Stimulated activated naive B cell treated with anti-CD40 and anti-IgM and Interleukin-4, amounts not matched to agents 10 μg/mL and 1 μg/mL and 100 μg/mL, for 72 hours (primary cell): ENCODE measurements around the gene SYTL1.

Source experiments
- ATAC-seq, 2 donors: fragments of 150-1000 bp; cut with Tn5 transposase; replicated peaks; 2 replicates each; pipeline ENCODE4 v1.10.0; 2021; ENCODE audit warnings: moderate library complexity in 1 of 2
- DNase-seq: peaks from one replicate; pipeline ENCODE4 v3.0.0; 2021
- H3K27ac Mint-ChIP-seq: one replicate; pipeline ENCODE4 v1.8.0; 2022; ENCODE audit warnings: mild to moderate bottlenecking, mixed read lengths
- H3K27me3 Mint-ChIP-seq, 2 donors: one replicate each; pipeline ENCODE4 v1.8.0; 2022; ENCODE audit warnings: mixed read lengths in 2 of 2
- H3K36me3 Mint-ChIP-seq, 2 donors: one replicate each; pipeline ENCODE4 v1.8.0; 2022; ENCODE audit warnings: mixed read lengths in 2 of 2, mild to moderate bottlenecking in 1 of 2
- H3K4me1 Mint-ChIP-seq, 2 donors: one replicate each; pipeline ENCODE4 v1.8.0; 2022; ENCODE audit warnings: mixed read lengths in 2 of 2, mild to moderate bottlenecking in 1 of 2
- H3K4me3 Mint-ChIP-seq, 2 donors: one replicate each; pipeline ENCODE4 v1.8.0; 2022; ENCODE audit warnings: mild to moderate bottlenecking in 2 of 2, mixed read lengths in 2 of 2, moderate library complexity in 1 of 2
- H3K9me3 Mint-ChIP-seq, 2 donors: one replicate each; pipeline ENCODE4 v1.8.0; 2022; ENCODE audit warnings: mixed read lengths in 2 of 2, mild to moderate bottlenecking in 1 of 2

Gene SYTL1

DNA sequence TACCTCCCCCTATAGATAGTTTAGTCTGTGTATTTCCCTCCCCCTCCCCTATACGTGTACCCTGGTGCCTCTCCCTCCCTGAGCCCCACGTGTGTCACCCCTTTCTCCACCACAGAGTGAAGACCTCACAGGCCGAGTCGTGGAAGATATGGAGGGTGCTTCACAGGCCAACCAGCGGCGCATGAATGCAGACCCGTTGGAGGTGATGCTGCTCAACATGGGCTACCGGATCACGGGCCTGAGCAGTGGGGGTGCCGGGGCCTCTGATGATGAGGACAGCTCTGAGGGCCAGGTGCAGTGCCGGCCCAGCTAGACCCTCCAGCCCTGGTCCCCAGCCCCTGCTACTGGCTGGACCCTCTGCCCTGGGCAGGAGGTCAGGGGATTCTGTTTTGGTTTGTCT, 35.8 kb upstream of the SYTL1 start:
- Mint-ChIP-seq H3K36me3 (peaks cover 11 to 25% of the 10 kb centered on the region in 2 donors), H3K27ac (no peak overlapping the region), H3K4me3 (no peak overlapping the region), H3K4me1 (peaks cover 2 to 9% of the 10 kb centered on the region in 2 donors), H3K9me3 (no peaks in the 10 kb centered on the region), H3K27me3 (no peaks in the 10 kb centered on the region)
- ATAC-seq, result no peak
- no peak for DNase-seq

DNA sequence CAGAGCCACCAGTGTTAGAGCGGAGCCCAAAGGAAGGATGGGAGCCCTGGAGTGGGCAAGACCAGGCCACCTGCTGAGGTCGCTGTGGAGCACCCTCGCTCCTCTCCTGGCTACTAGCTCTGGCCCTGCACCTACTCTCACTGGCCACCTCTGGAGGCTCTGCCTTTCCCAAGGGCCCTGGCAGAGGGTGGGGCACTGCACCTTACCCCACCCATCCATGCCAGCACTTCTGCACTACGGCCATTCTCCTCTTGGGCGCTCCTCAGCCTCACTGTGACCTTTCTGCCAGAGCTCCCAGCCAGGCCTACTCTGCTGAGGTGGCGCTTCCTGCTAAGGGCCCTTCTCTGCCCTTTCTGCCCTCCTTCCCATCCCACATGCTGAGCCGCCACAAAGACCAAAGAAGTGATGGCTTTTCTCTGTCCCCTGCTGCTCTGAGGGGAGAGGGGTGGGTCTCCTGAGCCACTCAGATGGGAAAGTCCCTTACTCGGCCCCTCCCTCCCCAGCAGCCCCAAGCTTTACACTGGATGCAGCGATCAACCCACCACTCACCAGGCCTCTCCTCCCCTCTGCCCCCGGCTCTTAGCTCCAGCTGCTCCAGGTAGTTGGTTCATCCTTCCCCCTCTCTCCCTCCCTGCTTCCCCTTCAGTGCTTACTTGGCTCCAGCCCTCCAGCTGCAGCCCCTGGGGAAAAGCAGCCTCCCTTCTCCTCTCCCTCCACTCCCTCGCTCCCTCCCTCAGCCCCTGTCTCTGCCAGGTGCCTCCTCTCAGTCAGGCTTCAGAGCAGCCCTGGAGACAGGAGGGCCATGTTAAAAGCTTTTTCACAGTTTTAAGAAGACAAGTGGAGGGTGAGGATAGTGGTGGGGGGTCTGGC, 34.7 kb upstream of the SYTL1 start:
- ATAC-seq, result no peak
- peaks cover 11 to 17% of the 10 kb centered on the region in 2 donors for H3K36me3 Mint-ChIP-seq
- no peak overlapping the region for H3K4me3 Mint-ChIP-seq
- H3K4me1 Mint-ChIP-seq, result peaks cover 0 to 6% of the 10 kb centered on the region in 2 donors
- peak overlapping the region; percentile 79 for H3K27ac Mint-ChIP-seq
- DNase-seq, result no peak
- no peaks in the 10 kb centered on the region for H3K27me3 Mint-ChIP-seq
- H3K9me3 Mint-ChIP-seq, result no peaks in the 10 kb centered on the region

DNA sequence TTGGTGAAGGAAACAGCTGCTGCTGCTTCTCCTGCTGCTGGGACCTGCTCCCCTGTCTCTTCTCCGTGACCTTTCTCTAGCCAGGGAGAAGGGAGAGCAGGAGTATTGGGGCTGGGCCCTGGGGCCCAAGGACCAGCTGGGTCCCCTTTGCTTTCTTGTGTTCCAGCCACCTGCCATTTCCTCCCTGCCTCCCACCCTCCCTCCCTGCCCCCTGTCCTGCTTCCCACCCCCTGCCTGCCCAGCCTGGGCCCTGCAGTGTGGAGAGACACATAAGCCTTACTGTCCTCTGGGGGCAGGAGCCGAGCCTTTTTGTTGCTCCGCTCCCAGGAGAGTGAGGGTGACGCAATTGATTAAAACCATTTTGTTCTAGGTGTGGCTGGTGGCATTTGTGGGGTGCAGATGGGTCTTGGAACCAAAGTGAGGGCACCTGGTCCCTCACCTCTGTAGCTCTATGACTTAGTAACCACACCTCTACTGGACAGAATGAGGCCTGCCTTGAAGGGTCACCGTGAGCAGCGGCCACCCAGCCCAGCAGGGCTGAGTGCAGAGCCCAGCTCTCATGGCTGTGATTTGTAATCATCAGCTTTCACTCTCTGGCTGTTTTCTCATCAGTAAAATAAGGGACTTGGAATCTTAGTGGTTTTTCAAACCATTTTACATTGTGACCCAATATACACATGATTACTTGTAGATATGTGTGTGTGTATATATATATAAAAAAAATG, 33.8 kb upstream of the SYTL1 start:
- DNase-seq (no peak), ATAC-seq (no peak)
- Mint-ChIP-seq H3K4me3 (no peak overlapping the region), H3K27me3 (no peaks in the 10 kb centered on the region), H3K27ac (no peak overlapping the region), H3K9me3 (no peaks in the 10 kb centered on the region), H3K4me1 (peaks cover 0 to 6% of the 10 kb centered on the region in 2 donors), H3K36me3 (peaks cover 11 to 15% of the 10 kb centered on the region in 2 donors)

GRCh38 chr1:27314169-27314568, 27.7 kb upstream of the SYTL1 start:
- H3K4me3 Mint-ChIP-seq, result no peak overlapping the region
- no peaks in the 10 kb centered on the region for H3K27me3 Mint-ChIP-seq
- H3K4me1 Mint-ChIP-seq, result peaks cover 0 to 3% of the 10 kb centered on the region in 2 donors
- H3K27ac Mint-ChIP-seq, result no peak overlapping the region
- H3K36me3 Mint-ChIP-seq, result peaks cover 0 to 4% of the 10 kb centered on the region in 2 donors
- no peak for ATAC-seq
- H3K9me3 Mint-ChIP-seq, result no peaks in the 10 kb centered on the region
- no peak for DNase-seq

DNA sequence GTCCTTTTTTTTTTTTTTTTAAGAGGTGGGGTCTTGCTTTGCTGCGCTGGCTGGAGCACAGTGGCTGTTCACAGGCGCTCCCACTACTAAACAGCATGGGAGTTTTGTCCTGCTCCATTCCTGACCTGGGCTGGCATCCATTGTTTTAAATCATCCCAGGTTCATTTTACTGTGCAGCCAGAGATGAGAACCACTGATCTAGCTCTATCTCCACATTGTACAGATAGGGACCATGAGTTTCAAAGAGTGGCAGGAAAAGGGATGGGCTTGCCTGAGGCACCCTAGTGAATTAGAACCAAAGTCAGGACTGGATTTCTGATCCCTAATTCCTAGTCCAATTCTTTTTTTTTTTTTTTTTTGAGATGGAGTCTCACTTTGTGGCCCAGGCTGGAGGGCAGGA, 27.1 kb upstream of the SYTL1 start:
- H3K4me3 Mint-ChIP-seq, result no peak overlapping the region
- no peak for ATAC-seq
- peaks cover 0 to 3% of the 10 kb centered on the region in 2 donors for H3K4me1 Mint-ChIP-seq
- no peak for DNase-seq
- H3K27ac Mint-ChIP-seq, result no peak overlapping the region
- no peaks in the 10 kb centered on the region for H3K27me3 Mint-ChIP-seq
- no peaks in the 10 kb centered on the region for H3K9me3 Mint-ChIP-seq
- H3K36me3 Mint-ChIP-seq, result peaks cover 0 to 4% of the 10 kb centered on the region in 2 donors

DNA sequence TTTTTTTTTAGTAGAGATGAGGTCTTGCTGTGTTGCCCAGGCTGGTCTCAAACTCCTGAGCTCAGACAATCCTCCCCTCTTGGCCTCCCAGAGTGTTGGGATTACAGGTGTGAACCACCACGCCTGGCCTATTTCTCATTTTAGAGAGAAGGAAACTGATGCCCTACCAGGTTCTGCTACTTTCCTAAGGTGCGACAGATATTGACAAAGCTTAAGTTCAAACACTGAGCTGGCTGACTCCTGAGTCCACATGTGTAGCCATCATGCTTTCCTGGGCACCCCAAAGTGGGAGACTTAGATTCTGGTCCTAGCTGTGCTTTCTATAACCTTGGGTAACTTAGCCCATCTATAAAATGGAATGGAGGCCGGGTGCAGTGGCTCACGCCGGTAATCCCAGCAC, 25.0 kb upstream of the SYTL1 start:
- Mint-ChIP-seq H3K27me3 (peaks cover 0 to 4% of the 10 kb centered on the region in 2 donors), H3K36me3 (no peaks in the 10 kb centered on the region), H3K9me3 (no peaks in the 10 kb centered on the region), H3K4me1 (peaks cover 6 to 7% of the 10 kb centered on the region in 2 donors), H3K4me3 (no peak overlapping the region), H3K27ac (no peak overlapping the region)
- DNase-seq (no peak), ATAC-seq (no peak)

GRCh38 chr1:27318136-27318535, 23.7 kb upstream of the SYTL1 start:
- peak overlapping the region; percentile 14 for H3K27ac Mint-ChIP-seq
- peaks cover 6 to 7% of the 10 kb centered on the region in 2 donors for H3K4me1 Mint-ChIP-seq
- DNase-seq (no peak), ATAC-seq (no peak)
- H3K36me3 Mint-ChIP-seq, result peaks cover 1 to 4% of the 10 kb centered on the region in 2 donors
- peaks cover 0 to 4% of the 10 kb centered on the region in 2 donors for H3K27me3 Mint-ChIP-seq
- H3K9me3 Mint-ChIP-seq, result no peaks in the 10 kb centered on the region
- H3K4me3 Mint-ChIP-seq, result no peak overlapping the region

DNA sequence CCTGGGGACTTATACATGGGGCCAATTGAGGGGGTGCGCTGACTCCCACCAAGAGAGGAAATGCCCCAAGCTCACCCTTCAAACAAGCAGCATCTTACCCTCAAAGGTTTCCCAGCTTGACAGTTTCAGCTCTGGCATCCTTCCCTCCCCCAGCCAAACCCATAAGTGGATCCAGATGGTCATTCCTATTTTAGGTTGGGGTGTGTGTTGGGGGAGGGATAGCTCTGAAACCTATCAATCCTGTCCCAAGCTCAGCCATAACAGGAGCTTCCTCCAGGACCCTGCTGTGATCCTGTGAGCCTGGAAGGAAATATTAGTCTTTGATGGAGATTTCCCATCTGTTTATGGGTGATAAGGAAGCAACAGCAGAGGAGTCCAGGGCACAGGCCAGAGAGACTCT, 23.2 kb upstream of the SYTL1 start:
- peaks cover 0 to 4% of the 10 kb centered on the region in 2 donors for H3K27me3 Mint-ChIP-seq
- H3K4me3 Mint-ChIP-seq, result no peak overlapping the region
- no peaks in the 10 kb centered on the region for H3K9me3 Mint-ChIP-seq
- no peak overlapping the region for H3K27ac Mint-ChIP-seq
- DNase-seq (no peak), ATAC-seq (no peak)
- H3K36me3 Mint-ChIP-seq, result peaks cover 1 to 4% of the 10 kb centered on the region in 2 donors
- H3K4me1 Mint-ChIP-seq, result peaks cover 8% of the 10 kb centered on the region in 2 donors

DNA sequence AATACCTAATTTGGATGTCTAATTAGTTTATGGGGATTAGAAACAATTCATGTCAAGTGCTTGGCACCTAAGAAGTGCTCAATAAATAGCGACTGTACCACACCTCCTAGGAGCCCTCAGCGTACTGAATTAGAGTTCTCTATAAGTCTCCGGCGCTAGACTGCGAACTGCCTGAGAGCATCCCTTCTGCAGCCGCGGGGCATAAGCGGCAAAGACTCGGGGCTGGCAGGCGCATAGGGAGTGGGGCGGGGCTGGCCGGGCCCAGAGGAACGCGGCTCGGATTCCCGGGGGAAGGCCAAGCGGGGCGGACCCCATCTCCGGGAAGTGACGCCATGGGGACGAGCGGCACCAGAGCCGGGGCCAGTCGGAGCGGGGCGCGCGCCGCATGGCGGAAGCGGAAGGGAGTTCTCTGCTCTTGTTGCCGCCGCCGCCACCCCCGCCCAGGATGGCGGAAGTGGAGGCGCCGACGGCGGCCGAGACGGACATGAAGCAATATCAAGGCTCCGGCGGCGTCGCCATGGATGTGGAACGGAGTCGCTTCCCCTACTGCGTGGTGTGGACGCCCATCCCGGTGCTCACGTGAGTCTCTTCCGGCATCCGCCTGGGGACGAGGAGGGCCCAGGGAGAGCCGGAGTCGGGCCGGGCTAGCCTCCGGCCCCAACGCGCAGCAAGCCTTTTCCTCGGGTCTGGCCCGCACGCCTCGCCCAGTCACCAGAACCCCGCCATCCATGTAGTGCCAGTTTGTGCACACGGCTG, 19.8 kb upstream of the SYTL1 start, which contains the start of gene TMEM222:
Gene TMEM222, plus strand, starts transcription at position 351 of the 756 bp plus-strand sequence. Its CDS starts 35 bp downstream, at position 386.
- peaks cover 0 to 4% of the 10 kb centered on the region in 2 donors for H3K27me3 Mint-ChIP-seq
- H3K9me3 Mint-ChIP-seq, result no peaks in the 10 kb centered on the region
- H3K4me1 Mint-ChIP-seq, result peaks cover 21 to 39% of the 10 kb centered on the region in 2 donors
- H3K4me3 Mint-ChIP-seq, result peak within 1 kb of the TSS; percentile 95 to 98
- ATAC-seq (peak; percentile 95 to 97), DNase-seq (peak; percentile 98)
- peak within 1 kb of the TSS; percentile 98 for H3K27ac Mint-ChIP-seq
- H3K36me3 Mint-ChIP-seq, result peaks cover 10 to 23% of the 10 kb centered on the region in 2 donors

DNA sequence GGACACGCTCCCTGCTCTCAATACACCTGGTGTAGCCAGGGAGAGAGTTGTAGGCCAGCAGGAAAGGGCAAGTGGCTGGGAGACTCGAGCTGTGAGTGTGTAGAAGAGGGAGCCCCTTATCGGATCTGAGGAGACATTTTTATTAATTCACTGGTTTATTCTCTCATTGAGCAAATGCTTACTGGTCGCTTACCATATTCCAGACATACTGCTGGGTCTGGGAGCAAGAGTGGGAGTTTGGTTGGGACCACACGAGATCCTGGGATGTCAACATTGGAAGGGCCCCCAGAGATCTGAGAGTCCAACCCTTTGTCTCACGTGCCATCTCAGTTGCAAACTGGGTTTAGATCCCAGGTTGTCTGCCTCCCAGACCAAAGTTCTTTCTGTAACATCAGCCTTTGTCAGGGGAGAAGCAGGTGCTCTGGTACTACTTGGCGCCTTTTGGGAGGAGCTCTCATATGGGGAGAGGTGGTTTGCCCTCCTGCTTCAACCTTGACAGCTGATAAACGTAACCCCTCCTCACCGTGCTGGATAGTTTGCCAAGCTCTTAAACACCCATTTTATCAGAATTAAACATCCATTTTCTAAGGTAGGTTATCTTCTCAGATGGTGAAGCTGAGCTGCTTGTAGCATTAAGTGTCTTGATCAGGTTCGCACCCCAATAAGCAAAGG, 19.1 kb upstream of the SYTL1 start:
- Mint-ChIP-seq H3K27me3 (peaks cover 0 to 4% of the 10 kb centered on the region in 2 donors), H3K4me3 (peak overlapping the region; percentile 95 to 98), H3K4me1 (peaks cover 21 to 41% of the 10 kb centered on the region in 2 donors), H3K9me3 (no peaks in the 10 kb centered on the region), H3K36me3 (peaks cover 10 to 23% of the 10 kb centered on the region in 2 donors), H3K27ac (peak overlapping the region; percentile 98)
- ATAC-seq (no peak), DNase-seq (no peak)

- H3K9me3 Mint-ChIP-seq, result no peaks in the 10 kb centered on the region
- peaks cover 18 to 38% of the 10 kb centered on the region in 2 donors for H3K36me3 Mint-ChIP-seq
- DNase-seq, result no peak
- H3K27me3 Mint-ChIP-seq, result peaks cover 0 to 4% of the 10 kb centered on the region in 2 donors
- ATAC-seq, result no peak
- H3K4me1 Mint-ChIP-seq, result peaks cover 28 to 58% of the 10 kb centered on the region in 2 donors
- H3K4me3 Mint-ChIP-seq, result no peak overlapping the region
- no peak overlapping the region for H3K27ac Mint-ChIP-seq
These were observed 16.5 kb upstream of the SYTL1 start for GRCh38 chr1:27325286-27325685.

DNA sequence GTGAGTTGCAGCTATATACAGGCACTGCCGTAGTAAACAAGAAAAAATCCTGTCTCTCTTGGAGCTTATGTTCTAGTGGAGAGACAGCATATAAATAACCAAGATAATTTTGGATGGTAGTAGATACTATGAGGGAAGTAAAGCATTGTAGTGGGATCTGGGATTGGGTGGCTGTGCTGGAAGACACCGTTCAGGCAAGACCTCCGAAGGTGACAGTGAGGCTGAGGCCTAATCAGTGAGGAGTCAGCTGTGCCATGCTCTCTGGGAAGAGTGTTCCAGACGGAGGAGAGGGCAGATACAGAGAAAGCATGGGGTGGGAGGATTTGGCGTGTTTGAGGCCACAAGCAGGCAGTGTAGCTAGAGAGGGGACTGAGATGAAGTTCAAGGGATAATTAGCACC, 13.9 kb upstream of the SYTL1 start:
- Mint-ChIP-seq H3K4me1 (peaks cover 40 to 73% of the 10 kb centered on the region in 2 donors), H3K9me3 (no peaks in the 10 kb centered on the region), H3K36me3 (peaks cover 30 to 54% of the 10 kb centered on the region in 2 donors), H3K4me3 (no peak overlapping the region), H3K27me3 (no peaks in the 10 kb centered on the region), H3K27ac (peak overlapping the region; percentile 43)
- ATAC-seq, result no peak
- DNase-seq, result no peak

DNA sequence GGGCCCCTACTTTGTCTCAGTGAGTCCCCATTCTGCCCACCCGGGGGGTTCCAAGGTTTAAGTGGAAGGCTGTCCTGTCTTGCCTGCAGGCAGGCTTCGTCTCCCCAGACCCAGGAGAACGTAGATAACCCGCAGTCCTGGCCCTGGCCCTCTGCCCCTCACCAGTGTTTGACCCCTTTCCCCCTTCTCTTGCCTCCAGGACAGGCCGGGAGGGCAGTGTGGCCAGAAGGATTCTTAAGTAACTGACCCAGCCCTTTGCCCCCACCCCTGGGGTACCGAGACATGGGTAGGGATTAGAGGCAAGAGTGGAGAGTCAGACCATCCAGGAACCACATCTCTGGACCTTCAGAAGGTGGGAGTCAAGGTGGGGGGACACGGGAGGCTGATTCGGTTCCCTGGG, 11.0 kb upstream of the SYTL1 start:
- no peaks in the 10 kb centered on the region for H3K9me3 Mint-ChIP-seq
- H3K4me3 Mint-ChIP-seq, result no peak overlapping the region
- DNase-seq, result no peak
- peak overlapping the region; percentile 21 for H3K27ac Mint-ChIP-seq
- peaks cover 33 to 61% of the 10 kb centered on the region in 2 donors for H3K4me1 Mint-ChIP-seq
- H3K27me3 Mint-ChIP-seq, result no peaks in the 10 kb centered on the region
- ATAC-seq, result no peak
- peaks cover 39 to 57% of the 10 kb centered on the region in 2 donors for H3K36me3 Mint-ChIP-seq
